Keratinocyte (primary cell): ENCODE results near the gene HCRTR1. TPM values are rescaled to one million over a fixed set of nuclear protein-coding genes. Genes with fewer than 3 reads are reported as not detected.

ENCODE experiments used
- DNase-seq: peaks from one replicate; pipeline ENCODE4 v3.0.0-alpha.2; 2011; ENCODE audit warnings: low read depth, missing footprints, low spot score
- FAIRE-seq: peaks from 2 replicates; lab custom pipeline; 2011; peaks lifted over from hg19 to GRCh38; lab: Jason Lieb, UNC
- H2AFZ ChIP-seq: 2 replicates; pipeline ENCODE4 v1.6.0; 2012; ENCODE audit warnings: low read length, control low read depth, inconsistent platforms; ENCODE audit not compliant: control insufficient read depth
- H3K27ac ChIP-seq: 2 replicates; pipeline ENCODE4 v1.5.1; 2011; ENCODE audit warnings: low read length; ENCODE audit not compliant: control insufficient read depth, insufficient read depth
- H3K27me3 ChIP-seq: 3 replicates; pipeline ENCODE4 v1.6.0; 2011; ENCODE audit warnings: low read length; ENCODE audit not compliant: control insufficient read depth, insufficient read depth; ENCODE audit errors: extremely low read depth
- H3K36me3 ChIP-seq, 2 experiments: 2 replicates in 1 of 2; 3 replicates in 1 of 2; pipeline ENCODE4 v1.5.1; 2011; ENCODE audit warnings: low read length in 2 of 2, mild to moderate bottlenecking in 1 of 2; ENCODE audit not compliant: control insufficient read depth in 2 of 2, insufficient read depth in 2 of 2; ENCODE audit errors: extremely low read depth in 1 of 2
- H3K4me1 ChIP-seq: 3 replicates; pipeline ENCODE4 v1.5.1; 2011; ENCODE audit warnings: low read length; ENCODE audit not compliant: control insufficient read depth, insufficient read depth; ENCODE audit errors: extremely low read depth
- H3K4me2 ChIP-seq: 3 replicates; pipeline ENCODE4 v1.6.0; 2011; ENCODE audit warnings: low read depth, low read length; ENCODE audit not compliant: control insufficient read depth, insufficient read depth; ENCODE audit errors: extremely low read depth
- H3K4me3 ChIP-seq, 3 experiments: fragments of 200-600 bp in 1 of 3; sonication (generic) in 1 of 3; 2 replicates in 2 of 3; 3 replicates in 1 of 3; pipeline ENCODE4 v1.5.1; 2011 to 2016; ENCODE audit warnings: low read length in 3 of 3, mild to moderate bottlenecking in 3 of 3, control low read depth in 2 of 3, inconsistent platforms in 1 of 3, low read depth in 1 of 3, mixed read lengths in 1 of 3, mixed run types in 1 of 3, moderate library complexity in 1 of 3; ENCODE audit not compliant: control insufficient read depth in 2 of 3, insufficient read depth in 2 of 3; ENCODE audit errors: extremely low read depth in 1 of 3
- H3K79me2 ChIP-seq: 2 replicates; pipeline ENCODE4 v1.6.0; 2012; ENCODE audit warnings: low read length; ENCODE audit not compliant: control insufficient read depth, insufficient read depth
- H3K9ac ChIP-seq: 3 replicates; pipeline ENCODE4 v1.6.0; 2011; ENCODE audit warnings: low read length; ENCODE audit not compliant: control insufficient read depth, insufficient read depth; ENCODE audit errors: extremely low read depth
- H3K9me1 ChIP-seq: 3 replicates; pipeline ENCODE4 v1.6.0; 2011; ENCODE audit warnings: low read length; ENCODE audit not compliant: control insufficient read depth, insufficient read depth; ENCODE audit errors: extremely low read depth
- H3K9me3 ChIP-seq: 2 replicates; pipeline ENCODE4 v1.5.1; 2012; ENCODE audit warnings: low read depth, low read length; ENCODE audit not compliant: control insufficient read depth
- H4K20me1 ChIP-seq: 3 replicates; pipeline ENCODE4 v1.6.0; 2011; ENCODE audit warnings: low read length; ENCODE audit not compliant: control insufficient read depth, insufficient read depth; ENCODE audit errors: extremely low read depth
- EZH2 ChIP-seq: IDR thresholded peaks from one replicate; pipeline ENCODE4 v1.6.1; 2012; ENCODE audit warnings: inconsistent platforms, mild to moderate bottlenecking, low read length, moderate library complexity
- dilution Hi-C: fragments of 300-500 bp; cut with MboI; formaldehyde crosslinking; loops from one replicate; pipeline ENCODE4 v1.7.0; 2020; ENCODE audit warnings: low sequenced_read_pairs; ENCODE audit not compliant: extremely low pct_ligation_motif_present
- polyA plus RNA-seq, 5 experiments: library from polyadenylated mRNA; depleted of rRNA in 3 of 5; stranded (reverse) in 3 of 5; stranded (forward) in 1 of 5; unstranded in 1 of 5; fragments of >200 nt; gene quantifications; 1 replicate in 1 of 5; 2 replicates in 3 of 5; 3 replicates in 1 of 5; pipeline versions ENCODE4 v1.2.1 to v1.2.3, GENCODE V29; 2011 to 2012; ENCODE audit warnings: missing spikeins in 2 of 5, low read depth in 1 of 5, low replicate concordance in 1 of 5
- TF ChIP-seq, protein P1 (sequence below), 3 experiments: IDR thresholded peaks in 1 of 3; conservative IDR thresholded peaks in 1 of 3; optimal IDR thresholded peaks in 1 of 3; 2 replicates in 2 of 3; 3 replicates in 1 of 3; pipeline versions ENCODE3 to v1.5.1; 2011; ENCODE audit warnings: low read length in 3 of 3, mild to moderate bottlenecking in 3 of 3, moderate library complexity in 2 of 3, control low read depth in 1 of 3, inconsistent platforms in 1 of 3; ENCODE audit not compliant: insufficient read depth in 2 of 3; ENCODE audit errors: extremely low read depth in 1 of 3

The HCRTR1 gene
- polyA plus RNA-seq, 1 donor (not counting 4 experiments of a cell fraction or from before 2014, with no cell fraction given): not detected

- H3K4me3 ChIP-seq: no peak overlapping the region
- dilution Hi-C loops: no loop called here
- no peak overlapping the region for H3K4me2 ChIP-seq
- H3K79me2 ChIP-seq: no peaks in the 10 kb centered on the region
- peaks cover 27 to 49% of the 10 kb centered on the region in 2 experiments for H3K36me3 ChIP-seq
- FAIRE-seq: no peak
- no peak overlapping the region for H3K27ac ChIP-seq
- H3K9me3 ChIP-seq: no peaks in the 10 kb centered on the region
- H2AFZ ChIP-seq: no peak overlapping the region
- no peaks in the 10 kb centered on the region for H3K27me3 ChIP-seq
- H3K4me1 ChIP-seq: peaks cover 4% of the 10 kb centered on the region
- H4K20me1 ChIP-seq: no peaks in the 10 kb centered on the region
- no peak for DNase-seq
- no peak for TF ChIP-seq EZH2
- TF ChIP-seq, protein P1, sequence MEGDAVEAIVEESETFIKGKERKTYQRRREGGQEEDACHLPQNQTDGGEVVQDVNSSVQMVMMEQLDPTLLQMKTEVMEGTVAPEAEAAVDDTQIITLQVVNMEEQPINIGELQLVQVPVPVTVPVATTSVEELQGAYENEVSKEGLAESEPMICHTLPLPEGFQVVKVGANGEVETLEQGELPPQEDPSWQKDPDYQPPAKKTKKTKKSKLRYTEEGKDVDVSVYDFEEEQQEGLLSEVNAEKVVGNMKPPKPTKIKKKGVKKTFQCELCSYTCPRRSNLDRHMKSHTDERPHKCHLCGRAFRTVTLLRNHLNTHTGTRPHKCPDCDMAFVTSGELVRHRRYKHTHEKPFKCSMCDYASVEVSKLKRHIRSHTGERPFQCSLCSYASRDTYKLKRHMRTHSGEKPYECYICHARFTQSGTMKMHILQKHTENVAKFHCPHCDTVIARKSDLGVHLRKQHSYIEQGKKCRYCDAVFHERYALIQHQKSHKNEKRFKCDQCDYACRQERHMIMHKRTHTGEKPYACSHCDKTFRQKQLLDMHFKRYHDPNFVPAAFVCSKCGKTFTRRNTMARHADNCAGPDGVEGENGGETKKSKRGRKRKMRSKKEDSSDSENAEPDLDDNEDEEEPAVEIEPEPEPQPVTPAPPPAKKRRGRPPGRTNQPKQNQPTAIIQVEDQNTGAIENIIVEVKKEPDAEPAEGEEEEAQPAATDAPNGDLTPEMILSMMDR (optimal IDR thresholded peaks at IDR 0.05 in 1 of 3, IDR thresholded peaks at IDR 0.05 in 1 of 3, conservative IDR thresholded peaks at IDR 0.05 in 1 of 3; ENCODE audit: extremely low read depth in 1 of 3, insufficient read depth in 2 of 3, low read length in 3 of 3): no peak
- no peak overlapping the region for H3K9ac ChIP-seq
- no peaks in the 10 kb centered on the region for H3K9me1 ChIP-seq
Observed at GRCh38 chr1:31675756-31676155, 58.3 kb downstream of the HCRTR1 start.

Other genes starting within 250 kb of the HCRTR1 start
- 0.29 to 0.59 TPM (median 0.58 TPM) in 3 replicates for gene FABP3, start 244.6 kb upstream of the HCRTR1 start, polyA plus RNA-seq
- 171 to 534 TPM (median 254 TPM) in 3 replicates for gene SERINC2, start 204.5 kb upstream of the HCRTR1 start, polyA plus RNA-seq
- 189 to 315 TPM (median 275 TPM) in 3 replicates for gene TINAGL1, start 41.2 kb upstream of the HCRTR1 start, polyA plus RNA-seq
- gene PEF1, start 27.2 kb downstream of the HCRTR1 start, polyA plus RNA-seq: 72.2 to 107 TPM (median 90.1 TPM) in 3 replicates
- gene COL16A1, start 86.3 kb downstream of the HCRTR1 start, polyA plus RNA-seq: 31.2 to 75.5 TPM (median 43.4 TPM) in 3 replicates
- gene ADGRB2, start 146.7 kb downstream of the HCRTR1 start, polyA plus RNA-seq: 0.68 to 1.6 TPM (median 0.96 TPM) in 3 replicates
- 3.3 to 12.0 TPM (median 4.7 TPM) in 3 replicates for gene SPOCD1, start 198.3 kb downstream of the HCRTR1 start, polyA plus RNA-seq